ENCODE measurements around the gene PUS10. TPM values are rescaled to one million over a fixed set of nuclear protein-coding genes. Genes with fewer than 3 reads are reported as not detected.
A peak's percentile ranks its signal among the peaks of the same experiment; 100 is the strongest.

Gene PUS10
- total and polyA plus RNA-seq, 2 of the 13 experiments (the other 11 are each of a cell fraction or from before 2014, with no cell fraction given): 41.4 to 44.3 TPM

- TF ChIP-seq, protein P1, sequence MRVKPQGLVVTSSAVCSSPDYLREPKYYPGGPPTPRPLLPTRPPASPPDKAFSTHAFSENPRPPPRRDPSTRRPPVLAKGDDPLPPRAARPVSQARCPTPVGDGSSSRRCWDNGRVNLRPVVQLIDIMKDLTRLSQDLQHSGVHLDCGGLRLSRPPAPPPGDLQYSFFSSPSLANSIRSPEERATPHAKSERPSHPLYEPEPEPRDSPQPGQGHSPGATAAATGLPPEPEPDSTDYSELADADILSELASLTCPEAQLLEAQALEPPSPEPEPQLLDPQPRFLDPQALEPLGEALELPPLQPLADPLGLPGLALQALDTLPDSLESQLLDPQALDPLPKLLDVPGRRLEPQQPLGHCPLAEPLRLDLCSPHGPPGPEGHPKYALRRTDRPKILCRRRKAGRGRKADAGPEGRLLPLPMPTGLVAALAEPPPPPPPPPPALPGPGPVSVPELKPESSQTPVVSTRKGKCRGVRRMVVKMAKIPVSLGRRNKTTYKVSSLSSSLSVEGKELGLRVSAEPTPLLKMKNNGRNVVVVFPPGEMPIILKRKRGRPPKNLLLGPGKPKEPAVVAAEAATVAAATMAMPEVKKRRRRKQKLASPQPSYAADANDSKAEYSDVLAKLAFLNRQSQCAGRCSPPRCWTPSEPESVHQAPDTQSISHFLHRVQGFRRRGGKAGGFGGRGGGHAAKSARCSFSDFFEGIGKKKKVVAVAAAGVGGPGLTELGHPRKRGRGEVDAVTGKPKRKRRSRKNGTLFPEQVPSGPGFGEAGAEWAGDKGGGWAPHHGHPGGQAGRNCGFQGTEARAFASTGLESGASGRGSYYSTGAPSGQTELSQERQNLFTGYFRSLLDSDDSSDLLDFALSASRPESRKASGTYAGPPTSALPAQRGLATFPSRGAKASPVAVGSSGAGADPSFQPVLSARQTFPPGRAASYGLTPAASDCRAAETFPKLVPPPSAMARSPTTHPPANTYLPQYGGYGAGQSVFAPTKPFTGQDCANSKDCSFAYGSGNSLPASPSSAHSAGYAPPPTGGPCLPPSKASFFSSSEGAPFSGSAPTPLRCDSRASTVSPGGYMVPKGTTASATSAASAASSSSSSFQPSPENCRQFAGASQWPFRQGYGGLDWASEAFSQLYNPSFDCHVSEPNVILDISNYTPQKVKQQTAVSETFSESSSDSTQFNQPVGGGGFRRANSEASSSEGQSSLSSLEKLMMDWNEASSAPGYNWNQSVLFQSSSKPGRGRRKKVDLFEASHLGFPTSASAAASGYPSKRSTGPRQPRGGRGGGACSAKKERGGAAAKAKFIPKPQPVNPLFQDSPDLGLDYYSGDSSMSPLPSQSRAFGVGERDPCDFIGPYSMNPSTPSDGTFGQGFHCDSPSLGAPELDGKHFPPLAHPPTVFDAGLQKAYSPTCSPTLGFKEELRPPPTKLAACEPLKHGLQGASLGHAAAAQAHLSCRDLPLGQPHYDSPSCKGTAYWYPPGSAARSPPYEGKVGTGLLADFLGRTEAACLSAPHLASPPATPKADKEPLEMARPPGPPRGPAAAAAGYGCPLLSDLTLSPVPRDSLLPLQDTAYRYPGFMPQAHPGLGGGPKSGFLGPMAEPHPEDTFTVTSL (CRISPR knock-in tag; IDR thresholded peaks at IDR 0.05; ENCODE audit: borderline replicate concordance): 0 out of 2 replicates have a peak, but pooled peaks have one; percentile 15
- TF ChIP-seq ZNF383 (CRISPR knock-in tag; IDR thresholded peaks at IDR 0.05; ENCODE audit: borderline replicate concordance) (no peak), ZNF138 (CRISPR knock-in tag; IDR thresholded peaks at IDR 0.05; ENCODE audit: low read depth) (peak; percentile 72), GTF3A (CRISPR knock-in tag; conservative IDR thresholded peaks at IDR 0.05) (no peak), HMG20B (CRISPR knock-in tag; conservative IDR thresholded peaks at IDR 0.05) (no peak), FOXA3 (CRISPR knock-in tag; IDR thresholded peaks at IDR 0.05) (no peak), PHB2 (IDR thresholded peaks at IDR 0.05; ENCODE audit: partially characterized antibody) (no peak), ZBTB14 (CRISPR knock-in tag; IDR thresholded peaks at IDR 0.05) (no peak; the same call in 1 of the 2 replicates), NFIB (CRISPR knock-in tag; IDR thresholded peaks at IDR 0.05; ENCODE audit: borderline replicate concordance) (no peak), REXO4 (CRISPR knock-in tag; IDR thresholded peaks at IDR 0.05; ENCODE audit: borderline replicate concordance) (peak; percentile 5; the same call in 1 of the 2 replicates), RXRB (CRISPR knock-in tag; IDR thresholded peaks at IDR 0.05; ENCODE audit: borderline replicate concordance) (peak; percentile 56), BORCS8-MEF2B (CRISPR knock-in tag; IDR thresholded peaks at IDR 0.05) (peak; percentile 68; the same call in 1 of the 2 replicates), ZNF547 (CRISPR knock-in tag; IDR thresholded peaks at IDR 0.05) (peak; percentile 93)
- TF ChIP-seq, protein P2, sequence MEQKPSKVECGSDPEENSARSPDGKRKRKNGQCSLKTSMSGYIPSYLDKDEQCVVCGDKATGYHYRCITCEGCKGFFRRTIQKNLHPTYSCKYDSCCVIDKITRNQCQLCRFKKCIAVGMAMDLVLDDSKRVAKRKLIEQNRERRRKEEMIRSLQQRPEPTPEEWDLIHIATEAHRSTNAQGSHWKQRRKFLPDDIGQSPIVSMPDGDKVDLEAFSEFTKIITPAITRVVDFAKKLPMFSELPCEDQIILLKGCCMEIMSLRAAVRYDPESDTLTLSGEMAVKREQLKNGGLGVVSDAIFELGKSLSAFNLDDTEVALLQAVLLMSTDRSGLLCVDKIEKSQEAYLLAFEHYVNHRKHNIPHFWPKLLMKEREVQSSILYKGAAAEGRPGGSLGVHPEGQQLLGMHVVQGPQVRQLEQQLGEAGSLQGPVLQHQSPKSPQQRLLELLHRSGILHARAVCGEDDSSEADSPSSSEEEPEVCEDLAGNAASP (CRISPR knock-in tag; IDR thresholded peaks at IDR 0.05; ENCODE audit: borderline replicate concordance): peak; percentile 63; the same call in 1 of the 2 replicates
- TF ChIP-seq, protein P3, sequence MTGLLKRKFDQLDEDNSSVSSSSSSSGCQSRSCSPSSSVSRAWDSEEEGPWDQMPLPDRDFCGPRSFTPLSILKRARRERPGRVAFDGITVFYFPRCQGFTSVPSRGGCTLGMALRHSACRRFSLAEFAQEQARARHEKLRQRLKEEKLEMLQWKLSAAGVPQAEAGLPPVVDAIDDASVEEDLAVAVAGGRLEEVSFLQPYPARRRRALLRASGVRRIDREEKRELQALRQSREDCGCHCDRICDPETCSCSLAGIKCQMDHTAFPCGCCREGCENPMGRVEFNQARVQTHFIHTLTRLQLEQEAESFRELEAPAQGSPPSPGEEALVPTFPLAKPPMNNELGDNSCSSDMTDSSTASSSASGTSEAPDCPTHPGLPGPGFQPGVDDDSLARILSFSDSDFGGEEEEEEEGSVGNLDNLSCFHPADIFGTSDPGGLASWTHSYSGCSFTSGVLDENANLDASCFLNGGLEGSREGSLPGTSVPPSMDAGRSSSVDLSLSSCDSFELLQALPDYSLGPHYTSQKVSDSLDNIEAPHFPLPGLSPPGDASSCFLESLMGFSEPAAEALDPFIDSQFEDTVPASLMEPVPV (CRISPR knock-in tag; IDR thresholded peaks at IDR 0.05): no peak
- TF ChIP-seq, protein P4, sequence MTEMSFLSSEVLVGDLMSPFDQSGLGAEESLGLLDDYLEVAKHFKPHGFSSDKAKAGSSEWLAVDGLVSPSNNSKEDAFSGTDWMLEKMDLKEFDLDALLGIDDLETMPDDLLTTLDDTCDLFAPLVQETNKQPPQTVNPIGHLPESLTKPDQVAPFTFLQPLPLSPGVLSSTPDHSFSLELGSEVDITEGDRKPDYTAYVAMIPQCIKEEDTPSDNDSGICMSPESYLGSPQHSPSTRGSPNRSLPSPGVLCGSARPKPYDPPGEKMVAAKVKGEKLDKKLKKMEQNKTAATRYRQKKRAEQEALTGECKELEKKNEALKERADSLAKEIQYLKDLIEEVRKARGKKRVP (CRISPR knock-in tag; IDR thresholded peaks at IDR 0.05): peak in 1 of 2 experiments; percentile 67; a peak in 2 of 4 replicates
Observed at GRCh38 chr2:61065714-61066709, 48.0 kb upstream of the PUS10 start, which contains the start of gene SANBR (continued).

Data from HepG2 (cell line).